GM12865 (cell line): ENCODE data around the gene PTGDS.
A peak's percentile ranks its signal among the peaks of the same experiment; 100 is the strongest.

ENCODE experiments used
- DNase-seq: peaks from one replicate; pipeline ENCODE4 v3.0.0; 2010; ENCODE audit warnings: low read depth
- H3K4me3 ChIP-seq: 2 replicates; pipeline ENCODE4 v1.5.1; 2011; ENCODE audit warnings: mild to moderate bottlenecking, low read depth, low read length, control low read depth
- TF ChIP-seq, protein P1 (sequence below): IDR thresholded peaks from 2 replicates; pipeline ENCODE4 v1.5.1; 2011; ENCODE audit warnings: low read length, control low read depth, low read depth, inconsistent platforms; ENCODE audit not compliant: insufficient read depth; ENCODE audit errors: missing control alignments

The PTGDS gene

DNA sequence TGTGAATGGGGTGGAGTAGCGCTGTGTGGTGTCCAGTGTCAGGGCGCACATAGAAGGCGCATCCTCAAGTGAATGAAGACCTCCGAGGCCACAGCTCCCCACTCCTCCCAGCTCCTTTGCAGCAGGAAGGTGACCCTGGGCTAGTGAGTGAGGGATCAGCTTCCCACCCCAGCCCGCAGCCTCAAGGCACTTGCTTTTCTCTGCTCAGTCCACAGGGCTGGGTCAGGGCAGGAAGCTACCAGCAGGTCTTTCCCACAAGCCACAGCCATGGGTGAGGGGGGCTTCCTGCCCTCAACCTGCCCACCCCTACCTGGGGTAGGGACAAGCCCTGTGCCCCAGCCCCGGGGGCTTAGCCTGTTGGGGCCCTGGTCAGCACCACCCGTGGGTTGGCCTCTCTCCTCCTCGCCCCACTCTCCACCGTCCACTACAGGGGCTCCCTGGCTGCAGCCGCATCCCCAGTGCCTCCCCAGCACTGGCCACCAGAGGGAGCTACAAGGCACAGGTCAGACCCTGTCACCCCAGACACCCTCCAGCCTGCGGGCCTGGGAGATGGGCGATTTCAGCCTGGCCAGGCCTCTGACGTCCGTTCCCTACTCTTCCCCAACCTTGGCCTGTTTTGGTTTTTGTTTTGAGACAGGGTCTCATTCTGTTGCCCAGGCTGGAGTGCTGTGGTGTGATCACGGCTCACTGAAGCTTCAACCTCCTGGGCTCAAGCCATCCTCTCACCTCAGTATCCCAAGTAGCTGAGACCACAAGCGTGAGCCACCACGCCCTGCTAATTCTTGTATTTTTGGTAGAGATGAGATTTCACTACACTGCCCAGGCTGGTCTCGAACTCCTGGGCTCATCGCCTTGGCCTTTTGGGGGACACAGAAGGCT lies 52.0 kb downstream of the PTGDS start:
- H3K4me3 ChIP-seq, result no peak overlapping the region
- peak; percentile 82 for DNase-seq
- TF ChIP-seq, protein P1, sequence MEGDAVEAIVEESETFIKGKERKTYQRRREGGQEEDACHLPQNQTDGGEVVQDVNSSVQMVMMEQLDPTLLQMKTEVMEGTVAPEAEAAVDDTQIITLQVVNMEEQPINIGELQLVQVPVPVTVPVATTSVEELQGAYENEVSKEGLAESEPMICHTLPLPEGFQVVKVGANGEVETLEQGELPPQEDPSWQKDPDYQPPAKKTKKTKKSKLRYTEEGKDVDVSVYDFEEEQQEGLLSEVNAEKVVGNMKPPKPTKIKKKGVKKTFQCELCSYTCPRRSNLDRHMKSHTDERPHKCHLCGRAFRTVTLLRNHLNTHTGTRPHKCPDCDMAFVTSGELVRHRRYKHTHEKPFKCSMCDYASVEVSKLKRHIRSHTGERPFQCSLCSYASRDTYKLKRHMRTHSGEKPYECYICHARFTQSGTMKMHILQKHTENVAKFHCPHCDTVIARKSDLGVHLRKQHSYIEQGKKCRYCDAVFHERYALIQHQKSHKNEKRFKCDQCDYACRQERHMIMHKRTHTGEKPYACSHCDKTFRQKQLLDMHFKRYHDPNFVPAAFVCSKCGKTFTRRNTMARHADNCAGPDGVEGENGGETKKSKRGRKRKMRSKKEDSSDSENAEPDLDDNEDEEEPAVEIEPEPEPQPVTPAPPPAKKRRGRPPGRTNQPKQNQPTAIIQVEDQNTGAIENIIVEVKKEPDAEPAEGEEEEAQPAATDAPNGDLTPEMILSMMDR, result peak; percentile 98

DNA sequence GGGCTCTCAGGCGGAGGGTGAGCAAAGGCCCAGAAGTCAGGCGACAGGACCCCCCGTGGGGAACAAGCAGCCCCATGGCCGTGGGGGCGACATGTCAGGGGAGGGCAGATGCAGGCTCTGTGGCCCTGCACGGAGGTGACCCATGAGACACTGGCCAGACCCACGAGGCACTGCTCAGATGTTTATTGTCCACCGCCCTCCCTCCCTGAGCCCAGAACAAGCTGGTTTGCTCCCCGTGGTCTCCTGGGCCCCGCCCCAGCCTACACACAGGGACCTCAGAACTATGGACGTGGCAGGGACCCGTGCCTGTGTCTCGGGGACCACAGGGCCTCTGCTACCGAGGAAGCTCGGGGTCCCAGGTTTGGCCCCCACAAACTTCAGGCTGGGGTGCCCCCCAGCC lies 52.7 kb downstream of the PTGDS start:
- no peak for DNase-seq
- TF ChIP-seq, protein P1, result no peak
- no peak overlapping the region for H3K4me3 ChIP-seq

DNA sequence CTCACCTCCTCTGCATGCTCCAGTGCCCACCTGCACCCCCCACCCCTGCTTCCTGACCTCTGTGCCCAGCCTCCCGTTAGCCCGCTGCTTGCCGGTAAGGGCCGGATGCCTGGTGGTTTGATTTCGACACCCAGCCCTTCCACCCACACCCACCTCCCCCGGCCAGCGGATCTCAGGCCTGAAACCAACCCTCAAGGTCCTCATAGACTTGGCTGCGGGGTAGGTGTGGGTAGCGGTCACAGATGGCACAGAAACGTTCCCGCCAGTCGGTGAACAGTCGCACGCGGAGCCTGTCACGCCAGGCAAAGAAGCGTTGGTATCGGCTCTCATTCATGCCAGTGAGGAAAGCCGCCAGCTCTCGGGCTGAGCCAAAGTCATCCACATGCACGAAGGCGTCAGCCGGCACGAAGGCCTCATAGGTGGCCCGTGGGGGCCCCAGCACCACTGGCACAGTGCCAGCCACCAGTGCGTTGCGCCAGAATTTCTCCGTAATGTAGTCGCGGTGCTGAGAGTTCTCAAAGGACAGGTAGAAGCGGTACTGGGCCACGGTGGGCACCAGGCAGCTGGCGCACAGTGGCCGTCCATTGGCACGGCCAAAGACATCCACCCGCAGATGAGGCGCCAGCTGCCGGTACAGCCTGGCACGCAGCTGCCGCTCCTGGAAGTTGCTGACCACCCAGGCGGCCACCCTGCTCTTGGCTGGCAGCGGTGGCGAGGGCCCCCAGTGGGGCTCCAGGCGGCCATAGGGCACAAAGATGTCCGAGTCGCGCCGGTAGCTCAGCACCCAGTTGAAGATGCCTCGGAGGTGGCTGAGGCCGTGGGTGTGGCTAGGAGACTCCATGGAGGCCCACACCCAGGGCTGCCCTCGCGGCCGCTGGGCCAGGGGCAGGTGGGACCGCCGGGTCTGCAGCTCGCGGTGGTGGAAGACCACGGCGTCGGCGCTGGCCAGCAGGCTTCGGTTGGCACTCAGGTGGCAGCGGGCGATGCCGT lies 53.5 kb downstream of the PTGDS start:
- peak; percentile 81 for DNase-seq
- peak overlapping the region; percentile 6 for H3K4me3 ChIP-seq

More for the DNA sequence above, 53.5 kb downstream of the PTGDS start:
- TF ChIP-seq, protein P1, result no peak
